Endothelial cell of umbilical vein (primary cell): Measurements from ENCODE around the gene TRIM42. TPM values are rescaled to one million over a fixed set of nuclear protein-coding genes. Genes with fewer than 3 reads are reported as not detected.

Experiments
- BruUV-seq: library from RNA; stranded (reverse); fragments of 400-500 nt; replicated peaks from 2 replicates; lab custom pipeline; 2021; lab: Mats Ljungman, UMichigan
- CTCF ChIA-PET: fragments of 300-600, 350-600 bp; sonication (Branson Sonifier 250); formaldehyde crosslinking; loops from one replicate; lab custom pipeline; 2021; ENCODE audit warnings: antibody characterized with exemption, inconsistent platforms; lab: Charles Lee
- POLR2A ChIA-PET: fragments of 300-600, 350-600 bp; sonication (Branson Sonifier 250); formaldehyde crosslinking; loops from one replicate; lab custom pipeline; 2021; ENCODE audit warnings: antibody characterized with exemption, inconsistent platforms; lab: Charles Lee
- DNase-seq: peaks from one replicate; pipeline ENCODE4 v3.0.0-alpha.2; 2011; ENCODE audit warnings: low read depth, low spot score
- FAIRE-seq: peaks from 2 replicates; lab custom pipeline; 2011; peaks lifted over from hg19 to GRCh38; lab: Jason Lieb, UNC
- H2AFZ ChIP-seq: 2 replicates; pipeline ENCODE4 v1.6.0; 2012; ENCODE audit warnings: low read depth, low read length, control low read depth, inconsistent platforms
- H3K27ac ChIP-seq: 2 replicates; pipeline ENCODE4 v1.5.1; 2011; ENCODE audit warnings: low read depth, mild to moderate bottlenecking, control low read depth, low read length, moderate library complexity; ENCODE audit not compliant: insufficient read depth
- H3K27me3 ChIP-seq, 2 experiments: 2 replicates each; pipeline versions ENCODE4 v1.6.0 to v1.6.1; 2011; ENCODE audit warnings: low read length in 2 of 2, mixed read lengths in 1 of 2; ENCODE audit not compliant: control insufficient read depth in 2 of 2, insufficient read depth in 2 of 2
- H3K36me3 ChIP-seq, 2 experiments: 2 replicates in 1 of 2; 3 replicates in 1 of 2; pipeline ENCODE4 v1.5.1; 2011; ENCODE audit warnings: low read length in 2 of 2, mild to moderate bottlenecking in 1 of 2, moderate library complexity in 1 of 2; ENCODE audit not compliant: control insufficient read depth in 2 of 2, insufficient read depth in 2 of 2; ENCODE audit errors: extremely low read depth in 1 of 2
- H3K4me1 ChIP-seq: 3 replicates; pipeline ENCODE4 v1.5.1; 2011; ENCODE audit warnings: mild to moderate bottlenecking, low read length; ENCODE audit not compliant: control insufficient read depth, insufficient read depth; ENCODE audit errors: extremely low read depth
- H3K4me2 ChIP-seq: 2 replicates; pipeline ENCODE4 v1.6.1; 2011; ENCODE audit warnings: low read length, control low read depth, mixed read lengths; ENCODE audit not compliant: insufficient read depth
- H3K4me3 ChIP-seq, 3 experiments: fragments of 200-600 bp in 1 of 3; sonication (generic), shearing (Covaris generic) in 1 of 3; replicated peaks in 1 of 3; 2 replicates each; pipeline ENCODE4 v1.5.1; 2011 to 2016; ENCODE audit warnings: control low read depth in 3 of 3, low read length in 3 of 3, mild to moderate bottlenecking in 2 of 3, inconsistent platforms in 1 of 3, low read depth in 1 of 3, moderate library complexity in 1 of 3; ENCODE audit not compliant: insufficient read depth in 1 of 3
- H3K79me2 ChIP-seq: 2 replicates; pipeline ENCODE4 v1.6.0; 2012; ENCODE audit warnings: low read length, inconsistent platforms; ENCODE audit not compliant: control insufficient read depth, insufficient read depth
- H3K9ac ChIP-seq: replicated peaks from 2 replicates; pipeline ENCODE3; 2011; ENCODE audit warnings: low read length, control low read depth; ENCODE audit not compliant: insufficient read depth; ENCODE audit errors: extremely low read depth
- H3K9me1 ChIP-seq: replicated peaks from 3 replicates; pipeline ENCODE4 v1.6.0; 2011; ENCODE audit warnings: mild to moderate bottlenecking, low read length; ENCODE audit not compliant: control insufficient read depth, insufficient read depth; ENCODE audit errors: extremely low read depth
- H3K9me3 ChIP-seq: replicated peaks from 2 replicates; pipeline ENCODE4 v1.5.1; 2012; ENCODE audit warnings: low read length, inconsistent platforms; ENCODE audit not compliant: control insufficient read depth, insufficient read depth
- H4K20me1 ChIP-seq: replicated peaks from 2 replicates; pipeline ENCODE3; 2011; ENCODE audit warnings: mild to moderate bottlenecking, low read length; ENCODE audit not compliant: control insufficient read depth, insufficient read depth; ENCODE audit errors: extremely low read depth
- CTCF ChIP-seq, 2 donors: IDR thresholded peaks; 1 replicate in 1 of 2; 2 replicates in 1 of 2; pipeline ENCODE4 v1.5.1; 2011; ENCODE audit warnings: low read length in 2 of 2, mild to moderate bottlenecking in 2 of 2, moderate library complexity in 2 of 2, control low read depth in 1 of 2, inconsistent platforms in 1 of 2, low read depth in 1 of 2; ENCODE audit not compliant: insufficient read depth in 1 of 2; ENCODE audit errors: extremely low read depth in 1 of 2
- EZH2 ChIP-seq: IDR thresholded peaks from 2 replicates; pipeline ENCODE4 v1.6.1; 2012; ENCODE audit warnings: borderline replicate concordance, low read depth, mild to moderate bottlenecking, moderate library complexity, low read length, inconsistent platforms; ENCODE audit not compliant: severe bottlenecking
- FOS ChIP-seq: IDR thresholded peaks from 2 replicates; pipeline ENCODE4 v1.6.1; 2011; ENCODE audit warnings: mild to moderate bottlenecking, low read length, moderate library complexity, borderline replicate concordance; ENCODE audit not compliant: insufficient read depth
- MAX ChIP-seq: IDR thresholded peaks from 2 replicates; pipeline ENCODE4 v1.6.1; 2011; ENCODE audit not compliant: insufficient read depth, insufficient read length
- POLR2A ChIP-seq: IDR thresholded peaks from 2 replicates; pipeline ENCODE4 v1.6.1; 2012; ENCODE audit warnings: low read depth, mild to moderate bottlenecking, control low read depth, low read length
- POLR2AphosphoS5 ChIP-seq: IDR thresholded peaks from 2 replicates; pipeline ENCODE4 v1.6.1; 2012; ENCODE audit warnings: low read depth, mild to moderate bottlenecking, control low read depth, low read length, moderate library complexity; ENCODE audit not compliant: insufficient read depth
- dilution Hi-C: fragments of 300-500 bp; cut with MboI; formaldehyde crosslinking; loops from one replicate; pipeline ENCODE4 v1.15.0; 2019; ENCODE audit warnings: low sequenced_read_pairs; ENCODE audit not compliant: extremely low pct_ligation_motif_present
- intact Hi-C: fragments of 100-400 bp; cut with micrococcal nuclease; formaldehyde crosslinking; loops from one replicate; pipeline ENCODE4 v1.10.0; 2022
- polyA plus RNA-seq, 4 experiments: library from polyadenylated mRNA; depleted of rRNA in 3 of 4; stranded (reverse) in 3 of 4; unstranded in 1 of 4; fragments of >200 nt; gene quantifications; 2 replicates each; pipeline versions ENCODE4 v1.2.1 to v1.2.3, GENCODE V29; 2011 to 2012; ENCODE audit warnings: missing spikeins in 1 of 4
- total RNA-seq: library from RNA; stranded (reverse); gene quantifications from 2 replicates; pipeline ENCODE4 v1.2.3, GENCODE V29; 2021

The TRIM42 gene
- total and polyA plus RNA-seq, 2 donors (not counting 3 experiments of a cell fraction or from before 2014, with no cell fraction given) = not detected

DNA sequence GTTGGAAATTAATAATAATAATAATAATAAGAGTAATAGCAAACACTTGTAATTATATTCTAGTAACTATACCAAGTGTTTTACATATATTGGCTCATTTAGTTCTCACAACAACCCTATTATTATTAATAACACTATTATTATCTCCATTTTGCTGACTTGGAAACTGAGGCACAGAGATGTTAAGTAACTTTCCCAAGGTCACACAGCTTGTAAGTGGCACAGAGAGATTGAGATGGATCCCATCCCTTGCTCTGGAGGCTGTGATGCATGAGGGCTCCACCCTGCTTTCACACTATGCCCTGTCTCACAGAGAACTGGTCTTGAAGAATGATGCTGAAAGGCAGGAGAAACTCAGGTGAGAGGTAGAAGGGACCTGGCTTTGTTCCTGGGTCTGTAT is 31.9 kb downstream of the TRIM42 start:
- no peak for DNase-seq
- dilution Hi-C loops (no loop called here), intact Hi-C loops (no loop called here)
- Histone ChIP-seq H3K27ac (no peak overlapping the region), H3K9me1 (no peaks in the 10 kb centered on the region), H3K9ac (no peak overlapping the region), H3K4me2 (no peak overlapping the region), H2AFZ (no peak overlapping the region), H3K27me3 (no peaks in the 10 kb centered on the region), H3K4me3 (no peak overlapping the region), H3K4me1 (no peaks in the 10 kb centered on the region), H4K20me1 (no peaks in the 10 kb centered on the region), H3K79me2 (no peaks in the 10 kb centered on the region), H3K9me3 (no peaks in the 10 kb centered on the region), H3K36me3 (no peaks in the 10 kb centered on the region)
- no peak for FAIRE-seq
- ChIA-PET CTCF (no interaction called here), POLR2A (no interaction called here)
- no TSS peak for BruUV-seq
- no peak for TF ChIP-seq POLR2AphosphoS5
- TF ChIP-seq CTCF (IDR thresholded peaks at IDR 0.05; ENCODE audit: extremely low read depth in 1 of 2, insufficient read depth in 1 of 2, low read depth in 1 of 2, low read length in 2 of 2) = no peak
- no peak for TF ChIP-seq MAX
- TF ChIP-seq FOS = no peak
- no peak for TF ChIP-seq POLR2A
- no peak for TF ChIP-seq EZH2
